Neuronal stem cell (in vitro differentiated cells): ENCODE results near the gene JMJD6.

Source experiments
- DNase-seq: peaks from one replicate; pipeline ENCODE4 v3.0.0-alpha.2; 2013; ENCODE audit warnings: low spot score
- H2AFZ ChIP-seq: one replicate; pipeline ENCODE4 v1.6.1; 2013; ENCODE audit warnings: mild to moderate bottlenecking, low read length, inconsistent platforms
- H2AK5ac ChIP-seq: 2 replicates; pipeline ENCODE4 v1.6.1; 2013; ENCODE audit warnings: low read depth, mild to moderate bottlenecking, inconsistent platforms, low read length, moderate library complexity, mixed read lengths
- H2BK120ac ChIP-seq: 2 replicates; pipeline ENCODE4 v1.6.1; 2013; ENCODE audit warnings: low read depth, mild to moderate bottlenecking, inconsistent platforms, low read length, moderate library complexity, mixed read lengths
- H2BK12ac ChIP-seq: one replicate; pipeline ENCODE4 v1.6.1; 2013; ENCODE audit warnings: low read length, inconsistent platforms
- H2BK15ac ChIP-seq: 2 replicates; pipeline ENCODE4 v1.6.1; 2013; ENCODE audit warnings: mild to moderate bottlenecking, low read length, inconsistent platforms, mixed read lengths
- H2BK5ac ChIP-seq: one replicate; pipeline ENCODE4 v1.6.1; 2013; ENCODE audit warnings: inconsistent platforms, mild to moderate bottlenecking, low read length, moderate library complexity
- H3K14ac ChIP-seq: one replicate; pipeline ENCODE4 v1.6.1; 2013; ENCODE audit warnings: low read length, inconsistent platforms
- H3K18ac ChIP-seq: 2 replicates; pipeline ENCODE4 v1.6.1; 2013; ENCODE audit warnings: low read length, inconsistent platforms
- H3K23ac ChIP-seq: 2 replicates; pipeline ENCODE4 v1.6.1; 2013; ENCODE audit warnings: low read depth, mild to moderate bottlenecking, mixed read lengths, low read length, inconsistent platforms; ENCODE audit not compliant: poor library complexity
- H3K27ac ChIP-seq: replicated peaks from 3 replicates; pipeline ENCODE4 v1.5.1; 2013; ENCODE audit warnings: low read length, inconsistent platforms
- H3K27me3 ChIP-seq, 3 experiments: 2 replicates each; pipeline ENCODE4 v1.6.1; 2013; ENCODE audit warnings: low read length in 3 of 3, mild to moderate bottlenecking in 2 of 3, inconsistent platforms in 1 of 3, low read depth in 1 of 3, mixed read lengths in 1 of 3, moderate library complexity in 1 of 3; ENCODE audit not compliant: control insufficient read depth in 3 of 3, insufficient read depth in 3 of 3
- H3K36me3 ChIP-seq, 2 donors: replicated peaks in 1 of 2; 2 replicates each; pipeline ENCODE4 v1.6.1; 2013; ENCODE audit warnings: low read length in 2 of 2; ENCODE audit not compliant: control insufficient read depth in 2 of 2, insufficient read depth in 2 of 2
- H3K4ac ChIP-seq: 2 replicates; pipeline ENCODE4 v1.6.1; 2013; ENCODE audit warnings: inconsistent platforms, mild to moderate bottlenecking, low read length, moderate library complexity
- H3K4me1 ChIP-seq, 2 donors: 1 replicate in 1 of 2; 2 replicates in 1 of 2; pipeline ENCODE4 v1.6.1; 2013; ENCODE audit warnings: low read length in 2 of 2, low read depth in 1 of 2; ENCODE audit not compliant: control insufficient read depth in 2 of 2, insufficient read depth in 1 of 2
- H3K4me2 ChIP-seq: one replicate; pipeline ENCODE4 v1.6.1; 2013; ENCODE audit warnings: mild to moderate bottlenecking, low read length, inconsistent platforms; ENCODE audit not compliant: insufficient read depth, poor library complexity, severe bottlenecking
- H3K4me3 ChIP-seq, 2 donors: 2 replicates each; pipeline ENCODE4 v1.5.1; 2013; ENCODE audit warnings: low read length in 2 of 2, mild to moderate bottlenecking in 2 of 2, inconsistent platforms in 1 of 2, moderate library complexity in 1 of 2
- H3K79me1 ChIP-seq: one replicate; pipeline ENCODE4 v1.6.1; 2013; ENCODE audit warnings: low read depth, mild to moderate bottlenecking, inconsistent platforms, low read length, moderate library complexity
- H3K9ac ChIP-seq: one replicate; pipeline ENCODE4 v1.6.1; 2013; ENCODE audit warnings: mild to moderate bottlenecking, low read depth, low read length, inconsistent platforms; ENCODE audit not compliant: poor library complexity
- H3K9me3 ChIP-seq, 2 donors: replicated peaks in 1 of 2; 2 replicates each; pipeline versions ENCODE3 to v1.6.1; 2013; ENCODE audit warnings: low read length in 2 of 2, mild to moderate bottlenecking in 2 of 2, inconsistent platforms in 1 of 2, low read depth in 1 of 2, mixed read lengths in 1 of 2, moderate library complexity in 1 of 2; ENCODE audit not compliant: control insufficient read depth in 2 of 2, insufficient read depth in 1 of 2
- H4K8ac ChIP-seq: one replicate; pipeline ENCODE4 v1.6.1; 2013; ENCODE audit warnings: low read depth, mild to moderate bottlenecking, inconsistent platforms, low read length, moderate library complexity
- H4K91ac ChIP-seq: one replicate; pipeline ENCODE4 v1.6.1; 2013; ENCODE audit warnings: low read length, low read depth, mild to moderate bottlenecking, inconsistent platforms; ENCODE audit not compliant: poor library complexity
- WGBS, 2 donors: extraction: QIAGEN DNeasy Blood & Tissue Kit; methylation state at CpG; one replicate each; pipeline ENCODE4 v1.1.7; 2013; ENCODE audit warnings: missing lambda C conversion rate in 2 of 2, mixed read lengths in 1 of 2; ENCODE audit not compliant: insufficient read length in 2 of 2, insufficient replicate concordance in 1 of 2; ENCODE audit errors: extremely low coverage in 2 of 2; 5-methylcytosine and 5-hydroxymethylcytosine counted together

The JMJD6 gene

DNA sequence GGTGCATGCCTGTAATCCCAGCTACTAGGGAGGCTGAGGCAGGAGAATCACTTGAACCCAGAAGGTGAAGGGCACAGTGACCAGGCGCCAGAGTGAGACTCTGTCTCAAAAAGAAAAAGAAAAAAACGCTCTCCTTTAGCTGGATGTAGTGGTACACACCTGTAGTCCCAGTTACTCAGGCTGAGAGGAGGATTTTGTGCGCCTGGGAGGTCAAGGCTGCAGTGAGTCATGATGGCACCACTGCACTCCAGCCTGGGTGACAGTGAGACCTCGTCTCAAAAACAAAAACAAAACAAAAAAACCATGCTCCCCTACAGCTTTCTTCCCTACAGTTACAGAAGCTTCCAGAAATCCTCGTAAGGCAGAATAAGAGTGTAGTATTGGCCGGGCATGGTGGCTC is 49.8 kb downstream of the JMJD6 start:
- H2BK15ac ChIP-seq = no peak overlapping the region
- no peak overlapping the region for H4K8ac ChIP-seq
- H3K27me3 ChIP-seq = no peaks in the 10 kb centered on the region
- no peak overlapping the region for H3K14ac ChIP-seq
- no CpG with 5 or more reads among the region's 6 CpGs for WGBS, 2 donors
- H2BK120ac ChIP-seq = no peak overlapping the region
- peaks cover 0 to 5% of the 10 kb centered on the region in 2 donors for H3K36me3 ChIP-seq
- no peak overlapping the region for H3K27ac ChIP-seq
- H3K9me3 ChIP-seq = no peaks in the 10 kb centered on the region
- no peak for DNase-seq
- H3K4me1 ChIP-seq = peaks cover 0 to 2% of the 10 kb centered on the region in 2 donors
- no peak overlapping the region for H3K4me3 ChIP-seq
- no peak overlapping the region for H3K18ac ChIP-seq
- H2AK5ac ChIP-seq = no peak overlapping the region
- no peak overlapping the region for H3K4ac ChIP-seq
- H2AFZ ChIP-seq = no peak overlapping the region
- H3K9ac ChIP-seq = no peak overlapping the region
- no peak overlapping the region for H4K91ac ChIP-seq
- H2BK12ac ChIP-seq = no peak overlapping the region
- no peaks in the 10 kb centered on the region for H3K79me1 ChIP-seq
- H3K23ac ChIP-seq = no peak overlapping the region
- H2BK5ac ChIP-seq = no peak overlapping the region
- H3K4me2 ChIP-seq = no peak overlapping the region

GRCh38 chr17:76675648-76676047 is 50.8 kb downstream of the JMJD6 start:
- peaks cover 0 to 5% of the 10 kb centered on the region in 2 donors for H3K36me3 ChIP-seq

DNA sequence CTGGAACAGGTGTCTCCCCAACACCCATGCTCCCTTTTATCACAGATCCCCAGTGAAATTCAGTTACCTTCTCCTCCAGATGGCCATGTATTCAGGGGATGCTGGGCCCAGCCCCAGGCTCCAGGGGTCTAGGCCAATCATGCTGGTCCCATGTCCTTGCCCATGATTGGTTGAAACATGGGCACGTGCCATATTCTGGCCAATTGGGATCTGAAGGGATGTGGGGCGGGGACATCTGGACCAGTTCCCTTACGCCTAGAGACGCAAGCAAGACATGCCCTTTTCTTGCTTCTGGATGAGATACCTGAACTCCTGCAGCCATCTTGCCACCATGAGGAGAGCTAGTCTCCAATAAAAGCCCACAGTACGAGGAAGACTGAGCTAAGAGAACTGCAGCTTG is 51.8 kb downstream of the JMJD6 start:
- Histone ChIP-seq H3K4ac (no peak overlapping the region), H4K8ac (no peak overlapping the region), H3K27ac (no peak overlapping the region), H3K23ac (no peak overlapping the region), H3K79me1 (no peaks in the 10 kb centered on the region), H3K14ac (no peak overlapping the region), H2BK120ac (no peak overlapping the region), H3K27me3 (no peaks in the 10 kb centered on the region), H3K18ac (no peak overlapping the region), H3K4me1 (peaks cover 5 to 6% of the 10 kb centered on the region in 2 donors), H2AK5ac (no peak overlapping the region), H3K4me3 (no peak overlapping the region), H3K9ac (no peak overlapping the region), H3K36me3 (peaks cover 0 to 5% of the 10 kb centered on the region in 2 donors), H2BK12ac (no peak overlapping the region), H2AFZ (no peak overlapping the region), H2BK15ac (no peak overlapping the region), H2BK5ac (no peak overlapping the region), H4K91ac (no peak overlapping the region), H3K4me2 (no peak overlapping the region), H3K9me3 (no peaks in the 10 kb centered on the region)
- no CpG with 5 or more reads among the region's 5 CpGs for WGBS, 2 donors
- DNase-seq = no peak

More at GRCh38 chr17:76675648-76676047, 50.8 kb downstream of the JMJD6 start:
- Histone ChIP-seq H3K4ac (no peak overlapping the region), H2AK5ac (no peak overlapping the region), H3K79me1 (no peaks in the 10 kb centered on the region), H2AFZ (no peak overlapping the region), H2BK12ac (no peak overlapping the region), H3K27me3 (no peaks in the 10 kb centered on the region), H2BK5ac (no peak overlapping the region), H3K23ac (no peak overlapping the region), H3K4me1 (peaks cover 5 to 6% of the 10 kb centered on the region in 2 donors), H3K14ac (no peak overlapping the region), H3K18ac (no peak overlapping the region), H3K4me3 (no peak overlapping the region), H4K91ac (no peak overlapping the region), H2BK120ac (no peak overlapping the region), H4K8ac (no peak overlapping the region), H3K9ac (no peak overlapping the region), H2BK15ac (no peak overlapping the region), H3K27ac (no peak overlapping the region), H3K9me3 (no peaks in the 10 kb centered on the region), H3K4me2 (no peak overlapping the region)
- no peak for DNase-seq
- no CpG with 5 or more reads among the region's 6 CpGs for WGBS, 2 donors

- no peak overlapping the region for H2BK12ac ChIP-seq
- no peak overlapping the region for H2BK5ac ChIP-seq
- no peak overlapping the region for H3K4ac ChIP-seq
- no peak overlapping the region for H3K18ac ChIP-seq
- H3K4me3 ChIP-seq = no peak overlapping the region
- H3K9me3 ChIP-seq = no peaks in the 10 kb centered on the region
- no peak overlapping the region for H2BK120ac ChIP-seq
- no peak overlapping the region for H2AK5ac ChIP-seq
- no peaks in the 10 kb centered on the region for H3K27me3 ChIP-seq
- WGBS, 2 donors = no CpG with 5 or more reads among the region's 5 CpGs
- H3K27ac ChIP-seq = no peak overlapping the region
- no peak overlapping the region for H3K14ac ChIP-seq
- no peak overlapping the region for H4K8ac ChIP-seq
- H3K23ac ChIP-seq = no peak overlapping the region
- peaks cover 5 to 6% of the 10 kb centered on the region in 2 donors for H3K4me1 ChIP-seq
- no peak overlapping the region for H4K91ac ChIP-seq
- no peak for DNase-seq
- H3K79me1 ChIP-seq = no peaks in the 10 kb centered on the region
- H2BK15ac ChIP-seq = no peak overlapping the region
- H3K4me2 ChIP-seq = no peak overlapping the region
- H3K36me3 ChIP-seq = peaks cover 0 to 5% of the 10 kb centered on the region in 2 donors
- H2AFZ ChIP-seq = no peak overlapping the region
- H3K9ac ChIP-seq = no peak overlapping the region
Observed at GRCh38 chr17:76673729-76674128, 52.7 kb downstream of the JMJD6 start.
